Endothelial cell of umbilical vein (primary cell): ENCODE data around the gene LAMC2. TPM values are rescaled to one million over a fixed set of nuclear protein-coding genes. Genes with fewer than 3 reads are reported as not detected.

Experiments
- BruUV-seq: library from RNA; stranded (reverse); fragments of 400-500 nt; replicated peaks from 2 replicates; lab custom pipeline; 2021; lab: Mats Ljungman, UMichigan
- CTCF ChIA-PET: fragments of 300-600, 350-600 bp; sonication (Branson Sonifier 250); formaldehyde crosslinking; loops from one replicate; lab custom pipeline; 2021; ENCODE audit warnings: antibody characterized with exemption, inconsistent platforms; lab: Charles Lee
- POLR2A ChIA-PET: fragments of 300-600, 350-600 bp; sonication (Branson Sonifier 250); formaldehyde crosslinking; loops from one replicate; lab custom pipeline; 2021; ENCODE audit warnings: antibody characterized with exemption, inconsistent platforms; lab: Charles Lee
- DNase-seq: peaks from one replicate; pipeline ENCODE4 v3.0.0-alpha.2; 2011; ENCODE audit warnings: low read depth, low spot score
- FAIRE-seq: peaks from 2 replicates; lab custom pipeline; 2011; peaks lifted over from hg19 to GRCh38; lab: Jason Lieb, UNC
- H2AFZ ChIP-seq: 2 replicates; pipeline ENCODE4 v1.6.0; 2012; ENCODE audit warnings: low read depth, low read length, control low read depth, inconsistent platforms
- H3K27ac ChIP-seq: 2 replicates; pipeline ENCODE4 v1.5.1; 2011; ENCODE audit warnings: low read depth, mild to moderate bottlenecking, control low read depth, low read length, moderate library complexity; ENCODE audit not compliant: insufficient read depth
- H3K27me3 ChIP-seq, 2 experiments: 2 replicates each; pipeline versions ENCODE4 v1.6.0 to v1.6.1; 2011; ENCODE audit warnings: low read length in 2 of 2, mixed read lengths in 1 of 2; ENCODE audit not compliant: control insufficient read depth in 2 of 2, insufficient read depth in 2 of 2
- H3K36me3 ChIP-seq, 2 experiments: 2 replicates in 1 of 2; 3 replicates in 1 of 2; pipeline ENCODE4 v1.5.1; 2011; ENCODE audit warnings: low read length in 2 of 2, mild to moderate bottlenecking in 1 of 2, moderate library complexity in 1 of 2; ENCODE audit not compliant: control insufficient read depth in 2 of 2, insufficient read depth in 2 of 2; ENCODE audit errors: extremely low read depth in 1 of 2
- H3K4me1 ChIP-seq: 3 replicates; pipeline ENCODE4 v1.5.1; 2011; ENCODE audit warnings: mild to moderate bottlenecking, low read length; ENCODE audit not compliant: control insufficient read depth, insufficient read depth; ENCODE audit errors: extremely low read depth
- H3K4me2 ChIP-seq: 2 replicates; pipeline ENCODE4 v1.6.1; 2011; ENCODE audit warnings: low read length, control low read depth, mixed read lengths; ENCODE audit not compliant: insufficient read depth
- H3K4me3 ChIP-seq, 3 experiments: fragments of 200-600 bp in 1 of 3; sonication (generic), shearing (Covaris generic) in 1 of 3; replicated peaks in 1 of 3; 2 replicates each; pipeline ENCODE4 v1.5.1; 2011 to 2016; ENCODE audit warnings: control low read depth in 3 of 3, low read length in 3 of 3, mild to moderate bottlenecking in 2 of 3, inconsistent platforms in 1 of 3, low read depth in 1 of 3, moderate library complexity in 1 of 3; ENCODE audit not compliant: insufficient read depth in 1 of 3
- H3K79me2 ChIP-seq: 2 replicates; pipeline ENCODE4 v1.6.0; 2012; ENCODE audit warnings: low read length, inconsistent platforms; ENCODE audit not compliant: control insufficient read depth, insufficient read depth
- H3K9ac ChIP-seq: replicated peaks from 2 replicates; pipeline ENCODE3; 2011; ENCODE audit warnings: low read length, control low read depth; ENCODE audit not compliant: insufficient read depth; ENCODE audit errors: extremely low read depth
- H3K9me1 ChIP-seq: replicated peaks from 3 replicates; pipeline ENCODE4 v1.6.0; 2011; ENCODE audit warnings: mild to moderate bottlenecking, low read length; ENCODE audit not compliant: control insufficient read depth, insufficient read depth; ENCODE audit errors: extremely low read depth
- H3K9me3 ChIP-seq: replicated peaks from 2 replicates; pipeline ENCODE4 v1.5.1; 2012; ENCODE audit warnings: low read length, inconsistent platforms; ENCODE audit not compliant: control insufficient read depth, insufficient read depth
- H4K20me1 ChIP-seq: replicated peaks from 2 replicates; pipeline ENCODE3; 2011; ENCODE audit warnings: mild to moderate bottlenecking, low read length; ENCODE audit not compliant: control insufficient read depth, insufficient read depth; ENCODE audit errors: extremely low read depth
- CTCF ChIP-seq, 2 donors: IDR thresholded peaks; 1 replicate in 1 of 2; 2 replicates in 1 of 2; pipeline ENCODE4 v1.5.1; 2011; ENCODE audit warnings: low read length in 2 of 2, mild to moderate bottlenecking in 2 of 2, moderate library complexity in 2 of 2, control low read depth in 1 of 2, inconsistent platforms in 1 of 2, low read depth in 1 of 2; ENCODE audit not compliant: insufficient read depth in 1 of 2; ENCODE audit errors: extremely low read depth in 1 of 2
- EZH2 ChIP-seq: IDR thresholded peaks from 2 replicates; pipeline ENCODE4 v1.6.1; 2012; ENCODE audit warnings: borderline replicate concordance, low read depth, mild to moderate bottlenecking, moderate library complexity, low read length, inconsistent platforms; ENCODE audit not compliant: severe bottlenecking
- FOS ChIP-seq: IDR thresholded peaks from 2 replicates; pipeline ENCODE4 v1.6.1; 2011; ENCODE audit warnings: mild to moderate bottlenecking, low read length, moderate library complexity, borderline replicate concordance; ENCODE audit not compliant: insufficient read depth
- GATA2 ChIP-seq: IDR thresholded peaks from 2 replicates; pipeline ENCODE4 v1.7.0; 2011; ENCODE audit warnings: low read depth, mild to moderate bottlenecking, moderate library complexity, mixed read lengths, low read length; ENCODE audit not compliant: insufficient read length, insufficient read depth
- JUN ChIP-seq: IDR thresholded peaks from 2 replicates; pipeline ENCODE4 v1.6.1; 2011; ENCODE audit warnings: borderline replicate concordance, low read depth; ENCODE audit not compliant: insufficient read length, insufficient read depth
- MAX ChIP-seq: IDR thresholded peaks from 2 replicates; pipeline ENCODE4 v1.6.1; 2011; ENCODE audit not compliant: insufficient read depth, insufficient read length
- MYC ChIP-seq: IDR thresholded peaks from one replicate; pipeline ENCODE4 v1.6.1; 2011; ENCODE audit warnings: mild to moderate bottlenecking, low read depth, low read length
- POLR2A ChIP-seq: IDR thresholded peaks from 2 replicates; pipeline ENCODE4 v1.6.1; 2012; ENCODE audit warnings: low read depth, mild to moderate bottlenecking, control low read depth, low read length
- POLR2AphosphoS5 ChIP-seq: IDR thresholded peaks from 2 replicates; pipeline ENCODE4 v1.6.1; 2012; ENCODE audit warnings: low read depth, mild to moderate bottlenecking, control low read depth, low read length, moderate library complexity; ENCODE audit not compliant: insufficient read depth
- dilution Hi-C: fragments of 300-500 bp; cut with MboI; formaldehyde crosslinking; loops from one replicate; pipeline ENCODE4 v1.15.0; 2019; ENCODE audit warnings: low sequenced_read_pairs; ENCODE audit not compliant: extremely low pct_ligation_motif_present
- intact Hi-C: fragments of 100-400 bp; cut with micrococcal nuclease; formaldehyde crosslinking; loops from one replicate; pipeline ENCODE4 v1.10.0; 2022
- polyA plus RNA-seq, 4 experiments: library from polyadenylated mRNA; depleted of rRNA in 3 of 4; stranded (reverse) in 3 of 4; unstranded in 1 of 4; fragments of >200 nt; gene quantifications; 2 replicates each; pipeline versions ENCODE4 v1.2.1 to v1.2.3, GENCODE V29; 2011 to 2012; ENCODE audit warnings: missing spikeins in 1 of 4
- total RNA-seq: library from RNA; stranded (reverse); gene quantifications from 2 replicates; pipeline ENCODE4 v1.2.3, GENCODE V29; 2021

LAMC2 gene
- total and polyA plus RNA-seq, 2 donors (not counting 3 experiments of a cell fraction or from before 2014, with no cell fraction given), result 0.23 to 0.82 TPM

GRCh38 chr1:183235503-183235902 is 49.4 kb downstream of the LAMC2 start:
- H3K79me2 ChIP-seq, result no peaks in the 10 kb centered on the region
- intact Hi-C loops (loop anchor here (2.0 kb wide), 3 partner anchors 35 to 55 kb away; no protein-coding TSS in a partner anchor), dilution Hi-C loops (no loop called here)
- H3K4me3 ChIP-seq, result peak overlapping the region in 1 of 3 experiments; percentile 77
- H3K36me3 ChIP-seq, result no peaks in the 10 kb centered on the region
- no peaks in the 10 kb centered on the region for H3K27me3 ChIP-seq
- no peak for TF ChIP-seq CTCF (IDR thresholded peaks at IDR 0.05; ENCODE audit: extremely low read depth in 1 of 2, insufficient read depth in 1 of 2, low read depth in 1 of 2, low read length in 2 of 2)
- TF ChIP-seq FOS, result no peak
- no peak for TF ChIP-seq MAX
- TF ChIP-seq MYC, result no peak
- TF ChIP-seq POLR2A, result no peak
- no peak for TF ChIP-seq POLR2AphosphoS5
- TF ChIP-seq GATA2, result no peak
- no peak for TF ChIP-seq JUN
- no peak for TF ChIP-seq EZH2
- no peak overlapping the region for H3K27ac ChIP-seq
- H3K4me1 ChIP-seq, result peaks cover 24% of the 10 kb centered on the region
- POLR2A ChIA-PET, result interaction anchor here (1.1 kb wide), 1 partner anchor 273 kb away, joined by 4 read pairs; no protein-coding TSS in a partner anchor
- CTCF ChIA-PET, result interaction anchor here (0.7 to 2.0 kb wide), 52 partner anchors 8 to 646 kb away, joined by 3 to 37 read pairs (median 5); partner anchors contain the start of gene LAMC2
- peak overlapping the region; percentile 88 for H3K4me2 ChIP-seq
- no peak overlapping the region for H3K9ac ChIP-seq
- no peaks in the 10 kb centered on the region for H4K20me1 ChIP-seq
- DNase-seq (no peak), FAIRE-seq (no peak)
- no peaks in the 10 kb centered on the region for H3K9me1 ChIP-seq
- BruUV-seq, result no TSS peak
- peak overlapping the region; percentile 95 for H2AFZ ChIP-seq
- no peaks in the 10 kb centered on the region for H3K9me3 ChIP-seq
